ENCODE measurements around the gene KLHL3. TPM values are rescaled to one million over a fixed set of nuclear protein-coding genes. Genes with fewer than 3 reads are reported as not detected.

Gene KLHL3
- total RNA-seq, 1 experiment from 2014 or later, result 4.5 TPM

DNA sequence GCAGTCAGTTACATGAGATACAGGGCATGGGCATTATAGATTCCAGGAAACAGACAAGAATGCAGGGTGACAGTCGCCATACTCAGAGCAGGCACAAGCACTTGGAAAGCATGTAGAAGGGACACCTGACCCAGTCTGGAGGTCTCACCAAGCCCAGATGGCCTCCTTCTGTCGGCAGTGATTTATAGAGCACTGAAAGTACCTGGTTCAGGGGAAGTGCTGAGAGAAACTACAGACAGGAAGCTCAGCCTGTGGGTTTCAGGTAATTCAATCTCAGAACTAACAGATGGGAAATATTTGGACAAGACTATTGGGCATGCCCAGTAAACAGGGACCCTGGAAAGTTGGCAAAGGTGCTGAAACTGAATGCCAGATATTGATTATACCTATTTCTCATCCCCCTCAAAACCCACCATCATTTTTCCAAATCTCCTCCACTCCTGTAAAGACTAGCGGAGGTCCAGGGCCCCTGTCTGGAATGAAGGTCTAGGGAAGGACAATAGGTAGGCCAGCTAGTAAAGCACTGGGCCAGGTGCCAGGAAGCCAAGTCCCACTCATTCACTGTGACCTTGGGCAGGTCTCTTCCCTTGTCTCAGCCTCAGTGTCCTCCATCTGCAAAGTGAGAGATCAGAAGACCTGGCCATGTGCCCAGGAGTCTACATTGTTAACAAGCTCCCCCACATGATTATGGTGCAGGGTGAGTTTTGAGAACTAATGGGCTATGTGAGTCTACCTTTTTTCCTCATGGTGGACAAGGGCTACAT is 26.9 kb downstream of the KLHL3 start:
- no peak for DNase-seq (ENCODE audit: low spot score)

DNA sequence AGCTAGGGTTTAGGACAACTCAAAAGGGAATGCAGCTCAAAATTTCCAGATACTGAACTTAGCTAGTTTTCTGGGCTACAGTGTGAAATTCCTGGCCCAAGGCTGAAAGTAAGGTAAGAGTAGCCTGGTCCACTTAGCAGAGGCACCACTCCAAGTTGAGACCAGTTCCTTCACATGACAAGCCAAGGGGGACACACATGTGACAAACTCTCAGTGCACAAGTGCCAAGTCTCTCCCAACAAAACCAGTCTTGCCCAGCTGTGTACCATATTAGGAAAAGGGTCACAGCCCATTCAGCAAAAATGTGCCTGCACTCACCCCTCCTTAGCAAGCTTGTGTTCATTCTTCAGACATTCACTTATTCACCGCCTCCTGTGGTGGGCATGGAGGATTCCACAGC is 27.8 kb downstream of the KLHL3 start:
- DNase-seq (ENCODE audit: low spot score), result no peak

DNA sequence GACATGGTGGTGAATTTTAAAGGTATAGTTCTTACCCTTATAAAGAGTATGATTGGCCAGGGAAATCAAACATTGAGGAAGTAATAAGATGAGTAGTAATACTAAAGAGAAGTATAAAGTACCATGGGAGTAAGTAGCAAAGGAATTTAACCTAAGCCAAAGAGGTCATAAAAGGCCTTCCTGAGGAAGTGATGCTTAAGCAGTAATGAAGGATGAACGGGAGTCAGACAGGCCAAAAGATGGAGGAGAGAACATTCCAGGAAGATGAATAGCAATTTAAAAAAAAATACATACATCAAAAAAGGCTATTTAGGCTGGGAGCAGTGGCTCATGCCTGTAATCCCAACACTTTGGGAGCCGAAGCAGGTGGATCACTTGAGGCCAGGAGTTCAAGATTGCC is 29.0 kb downstream of the KLHL3 start:
- DNase-seq (ENCODE audit: low spot score), result no peak

DNA sequence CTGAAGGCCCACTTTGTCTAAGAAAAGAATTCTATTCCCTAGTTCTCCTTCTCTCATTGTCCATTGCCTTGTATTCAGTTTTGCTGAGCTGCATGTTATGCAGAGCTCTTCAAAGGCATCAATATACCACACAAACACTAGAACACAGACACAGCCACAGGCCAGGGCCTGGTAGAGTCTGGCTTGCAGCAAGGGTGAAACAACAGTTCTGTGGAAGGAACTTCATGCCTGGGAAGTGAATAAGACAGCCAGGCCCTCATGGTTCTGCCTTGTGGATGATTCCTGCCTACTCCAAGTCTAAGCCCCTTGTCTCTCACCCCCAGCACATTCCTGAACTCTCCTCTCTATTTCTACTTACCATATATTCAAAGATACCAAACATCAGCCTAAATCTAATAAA is 30.8 kb downstream of the KLHL3 start:
- no peak for DNase-seq (ENCODE audit: low spot score)

DNA sequence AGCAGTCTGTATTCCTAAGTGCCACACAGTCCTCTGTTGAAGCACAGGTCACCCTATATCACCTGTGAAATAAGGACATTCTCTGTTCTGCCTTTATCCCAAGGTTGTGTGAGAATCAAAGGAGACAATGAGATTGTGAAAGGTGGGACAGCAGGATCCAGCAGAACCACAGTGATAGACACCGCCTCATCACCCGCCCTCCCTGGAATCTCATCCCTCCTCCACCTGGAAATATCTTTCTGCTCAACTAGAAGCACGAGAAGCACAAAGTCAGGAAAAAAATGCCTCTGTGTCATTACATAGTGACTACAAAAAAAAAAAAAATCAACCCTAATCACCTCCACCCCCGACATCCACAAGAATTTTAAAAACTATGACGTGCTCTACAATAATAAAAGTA is 32.3 kb downstream of the KLHL3 start:
- no peak for DNase-seq (ENCODE audit: low spot score)

DNA sequence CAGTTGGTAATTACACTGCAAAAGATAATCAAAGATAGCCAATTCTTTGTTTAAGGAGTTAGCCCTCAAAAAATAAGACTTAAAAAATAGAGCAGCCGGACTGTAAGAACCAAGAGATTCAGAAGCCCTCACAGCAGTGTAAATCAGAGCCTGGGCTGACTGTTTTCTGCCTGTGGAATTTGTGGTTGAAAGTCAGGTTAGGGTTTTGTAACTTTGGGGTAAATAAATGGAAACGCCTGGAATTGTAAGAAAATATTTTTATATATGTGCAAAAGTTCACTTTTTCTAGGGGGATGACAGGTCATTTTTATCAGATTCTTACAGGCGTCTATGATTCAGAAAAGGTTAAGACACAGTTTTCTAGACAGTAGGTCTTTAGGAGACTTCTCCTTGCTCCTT is 35.6 kb downstream of the KLHL3 start:
- DNase-seq (ENCODE audit: low spot score), result no peak

DNA sequence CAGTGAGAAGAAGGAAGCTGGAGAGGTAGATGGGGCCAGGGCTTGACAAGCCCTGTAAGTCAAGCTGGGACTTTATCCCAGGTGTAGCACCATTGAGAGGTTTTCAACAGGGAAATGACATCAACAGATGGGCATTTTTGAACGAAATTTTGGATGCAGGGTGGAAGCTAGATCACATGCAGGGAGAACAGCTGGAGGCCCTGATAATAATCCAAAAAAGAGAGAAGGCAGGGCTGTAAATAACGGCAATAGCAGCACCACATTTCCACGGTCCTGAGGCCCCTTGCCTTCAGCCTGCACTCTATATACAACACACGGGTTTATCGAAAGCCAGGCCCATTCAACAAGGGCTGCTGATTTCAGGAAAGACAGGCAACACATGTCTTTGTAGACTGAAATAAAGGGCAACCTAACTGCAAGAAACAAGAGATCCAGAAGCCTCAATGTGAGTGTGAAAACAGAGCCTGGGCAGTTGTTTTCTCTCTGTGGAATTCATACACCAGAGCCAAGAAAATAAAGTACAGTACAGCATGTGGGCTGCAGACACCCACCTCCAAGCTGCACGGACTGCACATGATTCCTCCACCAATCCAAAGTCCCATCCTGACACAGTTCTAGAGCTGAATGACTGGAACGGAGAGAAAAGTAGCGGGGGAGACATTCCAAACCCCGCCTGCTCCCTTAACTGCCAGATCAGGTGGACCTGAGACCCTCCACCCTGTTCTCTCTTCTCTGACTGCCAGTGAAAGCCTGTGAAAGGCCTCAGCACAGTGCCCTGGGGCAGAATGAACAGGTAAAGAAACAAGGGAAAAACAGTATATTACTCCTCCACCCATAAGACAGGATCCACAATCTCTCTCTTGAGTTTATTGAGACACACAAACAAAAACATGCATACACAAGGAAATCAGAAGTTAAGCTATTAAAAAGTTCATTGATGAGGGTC is 36.3 kb downstream of the KLHL3 start:
- no peak for DNase-seq (ENCODE audit: low spot score)

DNA sequence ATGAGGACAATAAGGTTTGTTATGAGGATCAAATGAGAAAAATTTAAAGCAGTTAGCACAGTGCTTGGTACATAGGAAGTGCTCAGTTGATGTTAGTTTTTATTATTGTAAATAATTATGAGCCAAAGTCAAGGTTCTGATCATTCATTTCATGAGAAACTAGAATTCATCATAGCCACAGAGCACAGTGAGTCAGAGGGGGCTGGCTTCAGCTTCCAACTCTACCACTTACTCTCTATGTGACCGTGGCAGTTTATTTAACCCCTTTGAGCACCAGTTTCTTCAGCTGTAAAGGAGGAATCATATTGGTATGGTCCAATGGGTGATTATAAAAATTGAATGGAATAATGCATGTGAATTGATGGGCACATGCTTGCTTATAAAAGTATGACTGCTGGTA is 39.4 kb downstream of the KLHL3 start:
- DNase-seq (ENCODE audit: low spot score), result no peak

DNA sequence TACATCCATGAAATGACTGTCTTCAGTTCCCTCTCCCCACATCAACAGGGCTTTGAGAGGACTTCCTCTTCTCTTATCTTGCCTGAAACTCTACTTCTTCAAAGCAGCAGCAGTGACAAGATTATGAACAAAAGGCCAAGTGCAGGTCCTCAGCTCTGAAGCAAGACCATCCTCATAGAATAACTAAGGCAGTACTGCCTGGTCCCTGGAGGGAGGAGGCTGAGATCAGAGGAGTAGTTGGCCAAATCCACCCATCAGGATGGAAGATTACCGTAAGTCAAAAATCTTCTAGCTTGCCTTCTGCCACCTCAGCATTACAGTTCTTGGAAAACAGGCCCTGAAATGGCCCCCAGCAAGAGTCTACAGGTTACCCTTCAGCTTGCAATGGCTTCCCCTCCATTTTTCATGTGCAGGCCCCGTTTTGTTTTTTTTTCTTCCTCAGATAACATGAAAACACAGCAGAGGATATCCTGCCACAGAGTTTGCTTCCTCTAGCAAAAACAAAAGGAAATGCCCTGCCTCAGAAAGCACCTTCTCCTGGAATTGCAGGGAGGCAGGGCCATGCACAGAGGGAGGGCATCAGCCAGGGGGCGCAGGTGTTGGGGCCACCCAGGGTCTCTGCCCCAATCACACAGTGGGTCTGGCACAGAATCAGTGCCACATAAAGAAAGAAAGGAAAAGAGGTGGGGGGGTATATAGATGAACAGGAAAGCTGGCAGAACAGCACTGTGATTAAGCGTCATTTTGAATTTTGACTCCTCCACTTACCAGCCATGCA is 40.0 kb downstream of the KLHL3 start:
- no peak for DNase-seq (ENCODE audit: low spot score)

DNA sequence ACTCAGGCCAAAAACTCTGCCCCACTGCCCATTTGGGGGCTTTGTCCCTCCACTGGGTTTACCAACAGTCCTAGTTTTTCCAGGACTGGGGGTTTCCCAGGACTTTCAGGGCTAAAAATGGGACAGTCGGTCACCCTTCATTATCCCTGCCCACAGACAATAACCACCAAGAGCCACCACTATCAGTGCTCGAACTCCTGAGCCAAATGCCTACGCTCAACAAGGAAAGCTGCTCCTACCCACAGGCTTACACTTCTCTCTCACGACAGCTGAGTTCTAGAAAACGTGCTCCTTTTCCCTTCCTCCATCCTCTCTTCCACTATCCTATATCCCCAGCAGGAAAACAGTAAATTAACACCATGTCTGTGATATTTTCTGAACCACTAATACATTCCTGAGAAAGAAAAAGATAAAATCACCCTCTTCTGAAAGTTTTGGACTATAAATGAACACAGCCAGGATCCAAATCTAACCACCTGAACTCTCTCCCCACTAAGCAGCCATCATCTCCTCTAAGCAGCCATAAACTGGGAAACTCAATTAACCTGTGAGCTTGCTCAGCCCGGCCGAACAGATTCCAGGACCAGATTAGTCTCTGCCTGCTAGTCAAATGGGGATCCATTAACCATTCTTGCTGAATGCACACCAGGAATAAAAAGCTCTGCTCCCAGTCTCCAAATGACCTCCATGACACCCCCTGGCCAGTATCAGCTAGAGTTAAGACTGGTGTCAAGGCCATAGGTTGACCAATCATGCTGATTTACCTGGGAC is 41.8 kb downstream of the KLHL3 start:
- no peak for DNase-seq (ENCODE audit: low spot score)

DNA sequence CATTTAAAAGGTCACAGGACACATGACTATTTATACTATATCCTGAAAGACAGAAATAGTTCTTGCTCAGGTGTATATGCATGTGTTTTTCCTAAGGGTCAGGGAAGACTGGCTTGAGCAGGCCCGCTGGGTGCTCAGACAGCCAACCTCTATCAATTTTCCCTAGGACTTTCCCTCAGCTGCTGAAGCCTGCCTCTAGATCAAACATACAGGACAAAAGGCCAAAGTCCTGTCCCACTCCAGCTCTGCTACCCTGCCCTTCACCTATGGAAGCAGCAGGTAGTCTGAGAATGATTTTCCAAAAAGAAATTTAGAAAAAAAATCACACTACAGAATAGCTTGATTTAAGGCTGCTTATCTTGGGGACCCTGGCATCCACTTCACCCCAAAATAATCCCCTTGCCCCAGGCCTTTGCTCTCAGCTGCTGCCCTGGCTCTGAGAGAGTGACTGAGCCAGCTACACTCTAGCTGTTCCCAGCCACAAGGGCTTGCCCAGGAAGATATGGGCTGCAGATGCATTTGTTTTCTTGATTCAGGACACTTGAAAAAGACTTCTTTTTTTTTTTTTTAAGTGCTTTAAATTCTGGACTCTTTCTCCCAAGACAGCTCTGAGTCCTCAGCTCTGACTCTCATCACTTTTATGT is 42.5 kb downstream of the KLHL3 start:
- DNase-seq (ENCODE audit: low spot score), result no peak

DNA sequence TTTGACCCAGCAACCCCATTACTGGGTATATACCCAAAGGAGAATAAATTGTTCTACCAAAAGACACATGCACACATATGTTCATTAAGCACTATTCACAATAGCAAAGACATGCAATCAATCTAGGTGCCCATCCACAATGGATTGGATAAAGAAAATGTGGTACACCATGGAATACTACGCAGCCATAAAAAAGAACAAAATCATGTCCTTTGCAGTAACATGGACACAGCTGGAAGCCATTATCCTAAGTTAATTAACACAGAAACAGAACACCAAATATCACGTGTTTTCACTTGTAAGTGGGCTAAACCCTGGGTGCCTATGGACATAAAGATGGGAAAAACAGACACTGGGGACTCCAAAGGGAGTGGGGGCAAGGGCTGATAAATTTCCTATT is 46.6 kb downstream of the KLHL3 start:
- no peak for DNase-seq (ENCODE audit: low spot score)

DNA sequence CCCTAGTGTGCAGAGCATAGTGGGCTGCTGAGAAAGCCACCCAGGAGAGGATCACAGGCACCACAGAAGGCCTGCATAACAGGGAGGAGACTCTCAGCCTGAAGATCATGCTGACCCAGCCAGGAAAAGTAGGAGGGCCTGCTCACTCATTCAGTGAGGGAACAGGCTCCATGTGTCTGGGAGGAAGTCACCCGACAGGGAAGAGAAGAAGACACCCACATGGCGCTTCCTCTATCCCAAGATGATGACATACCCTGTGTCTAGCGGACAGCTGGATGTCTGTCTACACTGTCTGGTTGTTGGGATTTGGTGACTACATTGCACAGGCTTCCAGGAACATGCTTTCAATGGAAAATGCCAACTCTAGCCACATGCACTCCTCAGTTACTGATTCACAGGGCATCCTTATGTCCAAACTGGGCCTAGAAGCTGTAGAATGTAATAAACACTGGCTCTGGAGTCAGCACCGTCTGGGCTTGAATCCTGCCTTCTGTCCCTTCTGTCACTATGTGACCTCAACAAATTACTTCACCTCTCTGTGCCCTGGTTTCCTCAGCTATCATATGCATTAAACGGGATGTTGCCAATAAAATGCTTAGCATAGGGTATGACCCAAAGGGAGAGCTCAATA is 47.6 kb downstream of the KLHL3 start:
- no peak for DNase-seq (ENCODE audit: low spot score)

DNA sequence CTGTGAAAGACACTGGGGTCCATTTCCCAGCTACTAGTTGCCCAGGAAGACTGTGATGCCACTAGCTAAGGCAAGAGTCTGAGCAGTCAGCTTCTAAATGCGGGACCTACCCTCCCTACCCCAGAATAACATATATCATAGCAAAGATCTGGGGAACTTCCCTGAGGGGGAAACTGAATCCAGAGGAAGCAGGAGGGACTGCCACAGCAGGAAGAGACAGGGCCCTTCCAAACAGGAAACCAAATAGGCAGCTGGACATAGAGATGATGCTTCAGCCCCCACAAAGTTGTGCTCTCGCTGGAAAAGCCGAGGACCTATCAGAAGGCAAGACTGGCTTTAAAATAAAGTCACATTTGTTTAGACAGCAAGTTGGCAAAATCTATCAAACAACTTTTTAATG is 51.1 kb downstream of the KLHL3 start:
- DNase-seq (ENCODE audit: low spot score), result no peak

DNA sequence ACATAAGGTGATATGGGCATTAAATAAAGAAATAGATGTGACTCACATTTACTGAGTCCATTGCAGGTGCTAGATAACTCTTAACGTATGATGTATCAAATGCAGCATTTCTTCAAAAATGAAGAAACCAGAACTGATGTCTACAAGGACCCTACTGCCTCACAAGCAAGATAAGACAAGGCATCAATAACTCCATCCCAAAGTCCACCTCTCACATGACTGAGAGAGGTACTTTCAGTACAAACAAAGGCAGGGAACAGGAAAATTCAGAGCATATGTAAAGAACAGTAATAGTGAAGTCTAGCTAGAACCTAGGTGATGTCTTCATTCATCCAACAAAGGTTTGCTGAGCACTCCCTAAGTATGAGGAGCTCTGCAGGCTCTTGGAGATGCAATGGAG is 54.7 kb downstream of the KLHL3 start:
- no peak for DNase-seq (ENCODE audit: low spot score)

DNA sequence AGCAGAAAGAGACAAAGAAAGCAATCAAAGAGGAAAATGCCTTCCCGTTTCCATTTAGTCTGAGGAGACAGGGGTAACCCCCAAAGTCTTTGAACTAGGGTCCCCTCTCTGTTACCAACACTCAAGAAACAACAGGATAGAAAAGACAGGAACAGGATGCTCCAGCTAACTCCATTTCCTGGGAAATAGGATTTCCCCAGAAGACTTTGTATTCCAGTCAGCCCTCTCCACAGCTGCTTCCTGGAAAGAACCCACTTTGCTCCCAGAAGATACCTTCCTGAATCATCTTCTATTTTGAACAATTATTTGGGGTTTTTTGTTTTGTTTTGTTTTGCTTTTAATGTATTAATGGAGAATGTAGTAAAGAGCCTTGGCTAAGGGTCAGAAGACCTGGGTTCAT is 56.0 kb downstream of the KLHL3 start:
- DNase-seq (ENCODE audit: low spot score), result no peak

DNA sequence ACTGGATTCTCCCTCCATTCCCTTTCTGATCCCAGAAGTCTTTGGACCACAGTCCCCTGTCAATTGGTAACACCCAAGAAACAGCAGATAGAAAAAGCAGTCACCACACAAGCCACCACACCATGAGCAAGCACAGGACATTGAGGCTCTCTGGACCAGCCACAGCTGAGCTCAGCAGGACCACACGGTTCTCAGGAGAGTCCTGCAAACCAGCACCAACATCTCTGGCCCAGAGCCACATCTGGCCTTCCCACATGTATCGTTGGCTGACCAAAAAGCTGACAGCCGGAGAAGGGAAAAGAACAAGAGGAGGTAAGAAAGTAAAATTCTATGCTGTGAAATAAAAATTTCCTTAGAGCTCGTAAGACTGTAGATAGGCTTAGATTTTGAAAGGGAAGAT is 56.7 kb downstream of the KLHL3 start:
- no peak for DNase-seq (ENCODE audit: low spot score)

DNA sequence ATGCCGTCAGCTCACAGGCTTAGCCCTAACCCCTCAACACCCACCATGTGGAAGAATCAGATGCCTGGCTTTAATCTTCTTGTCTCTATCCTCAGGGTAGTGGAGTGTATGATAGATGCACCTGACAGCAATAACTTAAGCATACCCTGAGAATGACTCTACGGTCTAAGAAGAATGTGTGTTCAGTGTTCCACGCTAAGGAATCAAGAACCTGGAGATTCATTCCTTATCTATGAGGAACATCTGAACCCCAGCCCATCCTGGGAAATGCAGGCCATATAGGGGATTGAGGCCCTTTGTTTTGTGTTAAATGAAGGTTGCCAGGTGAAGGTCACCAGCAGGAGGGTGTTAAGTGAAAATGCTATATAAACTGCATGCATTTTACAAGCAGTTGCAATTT is 63.0 kb downstream of the KLHL3 start:
- no peak for DNase-seq (ENCODE audit: low spot score)

DNA sequence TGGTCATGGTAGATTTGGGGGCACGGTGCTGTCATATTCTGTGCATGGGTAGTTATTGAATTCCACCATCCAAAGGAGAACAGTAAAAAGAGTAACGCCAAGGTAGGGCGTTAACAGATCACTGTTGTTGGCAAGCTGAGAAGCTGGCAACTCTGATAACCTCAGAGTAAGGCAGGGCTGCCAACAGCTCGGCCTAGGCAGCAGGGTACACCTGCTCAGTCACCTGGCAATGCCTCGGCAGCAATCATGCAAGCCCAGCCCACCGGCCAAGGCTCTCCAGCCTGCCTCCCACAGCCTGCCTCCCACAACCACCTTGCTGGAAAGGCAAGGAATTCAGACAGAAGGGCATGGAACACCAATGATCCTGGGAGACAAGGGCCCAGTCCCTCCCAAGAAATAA is 63.9 kb downstream of the KLHL3 start:
- DNase-seq (ENCODE audit: low spot score), result no peak

DNA sequence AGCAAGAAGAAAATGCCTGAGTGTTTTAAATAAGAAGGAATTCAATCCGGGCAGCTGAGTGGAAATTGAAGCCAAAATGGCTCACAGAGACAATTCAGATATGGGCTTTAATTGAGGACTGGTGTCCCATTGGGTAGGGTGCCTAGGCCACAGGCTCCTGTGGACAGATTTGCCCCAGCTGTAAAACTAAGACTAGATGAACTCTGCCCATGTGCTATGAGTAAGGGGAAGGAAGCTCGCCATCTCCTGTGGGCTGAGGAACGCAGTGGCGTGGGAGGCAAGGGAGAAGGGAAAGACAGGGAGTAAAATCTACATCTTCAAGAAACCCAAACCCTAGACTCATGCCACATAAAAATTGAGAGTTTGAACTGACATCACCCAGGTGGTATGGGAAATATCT is 66.1 kb downstream of the KLHL3 start:
- no peak for DNase-seq (ENCODE audit: low spot score)

Data from HT-29 (cell line).